PFSK-1 (cell line): ENCODE data around the gene ADAMTS3.

Source experiments
- FOXP2 ChIP-seq: optimal IDR thresholded peaks from 2 replicates; pipeline ENCODE3; 2011; ENCODE audit warnings: borderline replicate concordance, control low read depth, inconsistent platforms; ENCODE audit not compliant: insufficient read depth; ENCODE audit errors: extremely low read length, extremely low read depth
- POLR2AphosphoS5 ChIP-seq: IDR thresholded peaks from 2 replicates; pipeline ENCODE4 v1.6.1; 2012; ENCODE audit warnings: low read depth, mild to moderate bottlenecking, control low read depth, low read length, moderate library complexity
- SIN3A ChIP-seq: IDR thresholded peaks from 2 replicates; pipeline ENCODE4 v1.6.1; 2012; ENCODE audit warnings: mild to moderate bottlenecking, low read length, moderate library complexity, borderline replicate concordance; ENCODE audit not compliant: insufficient read depth
- TAF1 ChIP-seq: IDR thresholded peaks from 2 replicates; pipeline ENCODE4 v1.6.1; 2012; ENCODE audit warnings: low read length, control low read depth, borderline replicate concordance; ENCODE audit not compliant: insufficient read depth
- TF ChIP-seq, protein P1 (sequence below), 2 experiments: IDR thresholded peaks; 2 replicates each; pipeline versions ENCODE4 v1.6.1 to v1.8.0; 2011 to 2012; ENCODE audit warnings: low read depth in 2 of 2, low read length in 2 of 2, control low read depth in 1 of 2, inconsistent platforms in 1 of 2, mild to moderate bottlenecking in 1 of 2, moderate library complexity in 1 of 2; ENCODE audit not compliant: insufficient read depth in 1 of 2

ADAMTS3 gene

DNA sequence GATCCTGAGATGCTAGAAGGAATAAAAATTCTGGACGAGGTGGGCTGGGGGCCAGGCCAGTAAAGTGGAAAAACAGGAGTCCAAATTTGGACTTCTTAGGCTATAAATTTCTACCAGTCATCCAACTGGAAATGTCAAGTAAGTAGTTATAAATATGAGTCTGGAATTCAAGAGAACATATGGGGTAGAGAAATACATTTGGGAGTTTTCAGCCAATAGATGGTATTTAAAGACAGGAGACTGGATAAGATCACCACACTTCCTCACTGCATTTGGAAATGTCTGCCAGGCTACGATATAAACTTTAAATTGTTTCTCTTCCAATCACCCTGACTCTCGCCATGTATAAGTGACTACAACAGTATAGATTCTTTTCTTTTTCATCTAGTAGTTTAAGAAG lies 294.8 kb downstream of the ADAMTS3 start:
- TF ChIP-seq POLR2AphosphoS5: no peak

DNA sequence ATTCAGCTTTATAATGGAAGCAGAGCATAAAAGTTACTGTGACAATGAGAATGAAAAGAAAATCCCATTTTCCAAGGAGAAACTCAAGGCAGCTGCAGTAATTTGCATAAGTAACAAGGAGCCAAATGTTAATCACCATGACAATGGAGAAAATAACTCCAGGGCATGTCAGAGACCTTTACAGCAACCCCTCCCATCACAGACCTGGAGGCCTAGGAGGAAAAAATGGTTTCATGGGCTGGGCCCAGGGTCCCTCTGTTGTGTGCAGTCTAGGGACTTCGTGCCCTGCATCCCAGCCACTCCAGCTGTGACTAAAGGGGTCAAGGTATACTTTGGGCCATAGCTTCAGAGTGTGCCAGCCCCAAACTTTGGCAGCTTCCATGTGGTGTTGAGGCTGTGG lies 313.8 kb downstream of the ADAMTS3 start:
- no peak for TF ChIP-seq FOXP2
- TF ChIP-seq, protein P1, sequence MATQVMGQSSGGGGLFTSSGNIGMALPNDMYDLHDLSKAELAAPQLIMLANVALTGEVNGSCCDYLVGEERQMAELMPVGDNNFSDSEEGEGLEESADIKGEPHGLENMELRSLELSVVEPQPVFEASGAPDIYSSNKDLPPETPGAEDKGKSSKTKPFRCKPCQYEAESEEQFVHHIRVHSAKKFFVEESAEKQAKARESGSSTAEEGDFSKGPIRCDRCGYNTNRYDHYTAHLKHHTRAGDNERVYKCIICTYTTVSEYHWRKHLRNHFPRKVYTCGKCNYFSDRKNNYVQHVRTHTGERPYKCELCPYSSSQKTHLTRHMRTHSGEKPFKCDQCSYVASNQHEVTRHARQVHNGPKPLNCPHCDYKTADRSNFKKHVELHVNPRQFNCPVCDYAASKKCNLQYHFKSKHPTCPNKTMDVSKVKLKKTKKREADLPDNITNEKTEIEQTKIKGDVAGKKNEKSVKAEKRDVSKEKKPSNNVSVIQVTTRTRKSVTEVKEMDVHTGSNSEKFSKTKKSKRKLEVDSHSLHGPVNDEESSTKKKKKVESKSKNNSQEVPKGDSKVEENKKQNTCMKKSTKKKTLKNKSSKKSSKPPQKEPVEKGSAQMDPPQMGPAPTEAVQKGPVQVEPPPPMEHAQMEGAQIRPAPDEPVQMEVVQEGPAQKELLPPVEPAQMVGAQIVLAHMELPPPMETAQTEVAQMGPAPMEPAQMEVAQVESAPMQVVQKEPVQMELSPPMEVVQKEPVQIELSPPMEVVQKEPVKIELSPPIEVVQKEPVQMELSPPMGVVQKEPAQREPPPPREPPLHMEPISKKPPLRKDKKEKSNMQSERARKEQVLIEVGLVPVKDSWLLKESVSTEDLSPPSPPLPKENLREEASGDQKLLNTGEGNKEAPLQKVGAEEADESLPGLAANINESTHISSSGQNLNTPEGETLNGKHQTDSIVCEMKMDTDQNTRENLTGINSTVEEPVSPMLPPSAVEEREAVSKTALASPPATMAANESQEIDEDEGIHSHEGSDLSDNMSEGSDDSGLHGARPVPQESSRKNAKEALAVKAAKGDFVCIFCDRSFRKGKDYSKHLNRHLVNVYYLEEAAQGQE (IDR thresholded peaks at IDR 0.05; ENCODE audit: insufficient read depth in 1 of 2, low read depth in 2 of 2, low read length in 2 of 2): no peak
- TF ChIP-seq TAF1: no peak

DNA sequence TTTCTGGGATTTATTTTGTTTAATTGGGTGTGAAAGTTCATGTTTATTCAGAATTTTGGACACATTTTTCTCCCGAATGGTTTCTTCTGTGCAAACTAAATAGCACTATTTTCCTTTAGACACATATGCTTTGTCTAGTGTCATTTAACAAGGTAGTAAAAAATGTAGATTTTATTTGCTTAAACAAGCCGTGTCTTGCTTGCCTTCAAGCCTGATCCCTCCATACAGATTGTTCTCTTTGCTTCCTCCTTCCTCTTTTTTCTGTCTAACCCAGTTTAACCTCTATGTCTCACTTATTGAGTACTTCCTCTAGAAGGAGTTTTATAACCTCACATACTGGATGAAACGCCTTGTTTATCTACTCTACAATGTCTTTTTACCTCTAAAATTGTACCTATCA lies 325.4 kb downstream of the ADAMTS3 start:
- TF ChIP-seq FOXP2 (no peak), TAF1 (no peak), SIN3A (no peak), POLR2AphosphoS5 (no peak)
- TF ChIP-seq, protein P1 (IDR thresholded peaks at IDR 0.05; ENCODE audit: insufficient read depth in 1 of 2, low read depth in 2 of 2, low read length in 2 of 2): no peak

GRCh38 chr4:72239487-72240116 lies 329.4 kb downstream of the ADAMTS3 start:
- no peak for TF ChIP-seq FOXP2
- TF ChIP-seq POLR2AphosphoS5: no peak
- TF ChIP-seq TAF1: no peak
- TF ChIP-seq SIN3A: no peak
- TF ChIP-seq, protein P1 (IDR thresholded peaks at IDR 0.05; ENCODE audit: insufficient read depth in 1 of 2, low read depth in 2 of 2, low read length in 2 of 2): no peak
